ENCODE measurements around the gene ST3GAL3.

The ST3GAL3 gene

DNA sequence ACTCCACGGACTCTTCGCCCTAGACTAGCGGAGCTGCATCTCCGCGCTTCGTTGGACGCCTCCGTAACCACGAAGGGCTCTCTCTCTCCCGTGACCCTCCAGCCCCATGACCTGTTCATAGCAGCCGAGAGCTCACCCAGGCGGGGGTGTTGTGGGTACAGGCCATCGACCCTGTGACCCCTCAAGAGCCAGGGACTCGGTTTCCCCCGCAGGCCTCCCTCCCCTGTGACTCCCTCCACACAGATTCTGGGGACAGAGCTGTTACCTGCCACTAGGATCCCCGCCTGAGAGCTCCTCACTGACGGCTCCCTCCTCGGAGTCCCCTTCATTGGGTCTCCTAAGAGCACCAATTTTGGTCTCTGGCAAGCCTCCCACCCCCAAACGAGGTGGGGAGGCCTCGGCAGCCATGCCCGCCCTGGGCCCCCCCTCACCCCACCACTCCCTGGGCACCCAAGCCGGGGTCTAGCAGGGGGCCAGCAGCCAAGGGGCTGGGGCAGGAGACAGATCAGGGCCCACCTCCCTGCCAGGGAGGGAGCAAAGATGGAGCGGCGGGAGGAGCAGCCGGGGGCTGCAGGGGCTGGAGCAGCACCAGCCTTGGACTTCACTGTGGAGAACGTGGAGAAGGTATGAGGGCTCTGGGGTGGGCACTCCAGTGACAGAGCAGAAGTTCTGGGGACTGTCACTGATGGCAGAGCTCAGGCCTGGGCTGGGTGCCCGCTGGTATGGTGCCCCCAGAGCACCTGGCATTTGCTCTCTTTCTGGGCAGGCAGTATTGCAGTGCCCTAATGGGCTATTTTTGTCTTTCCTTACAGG, 239.9 kb downstream of the ST3GAL3 start:
- DNase-seq, result no peak

DNA sequence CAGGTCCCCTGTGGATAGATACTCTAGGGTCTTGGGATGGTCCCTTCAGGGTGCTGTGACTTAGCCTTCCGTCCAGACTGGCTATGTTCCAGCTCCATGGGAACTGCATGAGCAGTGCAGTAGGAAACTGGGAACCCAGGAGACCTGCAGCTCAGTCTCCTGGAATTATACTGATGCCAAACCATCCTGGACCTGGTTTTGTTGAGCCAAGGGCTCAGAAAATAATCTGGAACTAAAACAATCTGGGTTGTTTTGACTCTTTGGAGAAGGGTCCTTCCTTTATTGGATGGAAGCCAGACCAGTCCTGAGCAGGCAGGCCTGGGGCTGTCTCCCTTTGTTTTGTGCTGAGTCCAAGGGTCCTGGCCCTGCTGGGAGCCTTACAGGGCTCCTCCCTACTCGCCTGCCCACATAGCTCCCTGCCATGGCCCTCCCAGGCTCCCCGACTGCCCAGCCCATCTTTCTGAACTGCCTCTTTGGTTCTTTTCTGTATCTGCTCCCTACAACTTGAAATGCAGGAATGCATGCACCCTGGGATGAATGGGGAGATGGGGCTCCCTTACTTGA, 240.6 kb downstream of the ST3GAL3 start:
- DNase-seq, result no peak

DNA sequence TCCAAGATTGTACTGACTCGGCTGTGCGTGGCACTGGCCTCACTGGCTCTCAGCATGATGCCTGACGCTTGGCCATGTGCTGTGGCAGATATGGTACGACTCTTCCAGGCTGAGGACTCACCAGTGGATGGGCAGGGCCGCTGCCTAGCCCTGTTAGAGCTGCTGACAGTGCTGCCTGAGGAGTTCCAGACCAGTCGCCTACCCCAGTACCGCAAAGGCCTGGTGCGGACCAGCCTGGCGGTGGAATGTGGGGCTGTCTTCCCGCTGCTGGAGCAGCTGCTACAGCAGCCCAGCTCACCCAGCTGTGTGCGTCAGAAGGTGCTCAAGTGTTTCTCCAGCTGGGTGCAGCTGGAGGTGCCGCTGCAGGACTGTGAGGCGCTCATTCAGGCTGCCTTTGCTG, 242.3 kb downstream of the ST3GAL3 start:
- no peak for DNase-seq

DNA sequence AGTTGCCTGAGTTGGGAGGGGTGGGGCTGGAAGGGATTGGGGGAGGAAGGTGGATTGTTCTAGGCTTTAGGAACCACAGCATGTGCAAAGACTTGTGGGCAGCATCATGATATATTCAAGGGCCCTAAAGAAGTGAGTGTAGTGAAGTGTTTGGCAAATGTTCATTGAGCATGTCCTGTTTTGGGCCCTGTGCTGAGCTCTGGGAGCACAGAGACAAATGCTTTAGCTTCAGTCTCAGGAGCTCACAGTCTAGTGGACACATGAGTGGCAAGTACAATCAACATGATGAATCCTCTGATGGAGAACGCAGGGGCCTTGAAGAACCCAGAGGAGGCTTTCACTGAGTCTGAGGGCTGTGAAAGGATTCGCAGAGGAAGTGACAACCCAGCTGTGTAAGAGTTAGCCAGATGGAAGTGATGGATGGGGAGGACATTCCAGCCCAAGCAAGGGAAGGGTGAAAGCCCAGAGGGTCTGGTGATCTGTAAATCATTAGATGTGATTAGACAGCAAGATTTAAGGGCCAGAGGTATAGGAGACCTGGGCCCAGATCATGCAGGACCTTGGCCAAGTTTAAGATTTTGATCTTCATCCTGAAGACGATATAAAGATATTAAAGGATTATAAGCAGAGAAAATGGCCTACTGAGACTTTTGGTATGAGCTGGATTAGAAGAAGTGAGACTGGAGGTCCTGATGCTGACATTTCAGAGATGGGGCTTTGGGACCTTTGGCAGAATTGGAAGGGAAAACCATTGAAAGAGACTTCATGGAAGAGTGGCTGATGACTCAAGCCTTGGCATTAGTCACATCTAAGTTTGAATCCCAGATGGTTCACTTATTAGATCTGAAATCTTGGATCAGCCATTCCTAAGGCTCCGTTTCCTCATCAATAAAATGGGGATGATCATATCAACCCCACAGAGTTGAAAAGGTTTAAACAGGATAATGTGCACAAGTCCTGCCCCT, 244.0 kb downstream of the ST3GAL3 start:
- DNase-seq, result no peak

DNA sequence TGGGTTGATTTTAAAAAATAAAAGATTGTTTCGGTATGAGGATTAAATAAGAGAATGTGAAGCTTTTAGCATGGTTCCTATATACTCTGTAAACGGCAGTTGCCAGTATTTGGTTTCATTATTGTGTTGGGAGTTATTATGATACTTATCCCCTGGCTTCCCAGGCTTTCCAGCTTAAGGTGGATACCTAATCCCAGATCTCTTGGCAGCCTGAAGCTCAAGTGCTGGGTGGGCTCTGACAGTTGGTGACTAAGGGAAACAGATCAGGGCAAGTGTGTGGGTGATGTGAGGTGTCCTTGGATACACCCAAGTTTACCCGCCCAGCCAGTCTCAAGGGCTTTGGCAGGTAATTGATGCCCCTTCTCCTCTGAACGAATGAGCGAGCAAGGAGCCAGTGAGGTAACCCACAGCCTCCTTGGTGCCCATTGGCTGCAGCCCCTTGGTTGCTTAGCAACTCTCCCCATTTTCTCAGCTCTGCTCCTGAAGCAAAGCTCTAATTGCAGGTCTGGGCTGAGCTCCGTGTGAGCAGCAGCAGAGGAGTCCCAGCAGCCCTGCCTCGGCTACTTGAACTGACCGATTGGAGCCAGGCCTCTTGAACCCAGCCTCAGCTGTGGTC, 245.5 kb downstream of the ST3GAL3 start:
- peak; percentile 98 for DNase-seq

DNA sequence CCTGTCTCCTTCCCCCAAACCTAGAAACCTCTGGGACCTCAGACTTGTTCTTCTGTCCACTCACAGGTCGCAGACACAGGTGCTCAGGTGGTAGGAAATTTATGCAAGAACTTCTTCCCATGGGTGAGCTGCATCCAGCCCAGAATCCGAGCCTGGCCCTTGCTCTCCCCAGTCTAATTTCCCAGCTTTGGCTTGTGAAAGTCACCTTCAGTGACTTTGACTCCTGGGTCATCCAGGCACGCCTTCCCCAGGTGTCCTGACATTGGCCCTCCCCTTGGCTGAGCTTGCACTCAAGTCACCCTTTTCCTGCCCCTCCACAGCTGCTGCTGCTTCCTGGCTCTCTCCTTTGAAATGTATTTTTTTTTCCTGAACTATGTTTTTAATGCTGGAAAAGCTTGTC, 246.0 kb downstream of the ST3GAL3 start:
- DNase-seq, result peak; percentile 47

DNA sequence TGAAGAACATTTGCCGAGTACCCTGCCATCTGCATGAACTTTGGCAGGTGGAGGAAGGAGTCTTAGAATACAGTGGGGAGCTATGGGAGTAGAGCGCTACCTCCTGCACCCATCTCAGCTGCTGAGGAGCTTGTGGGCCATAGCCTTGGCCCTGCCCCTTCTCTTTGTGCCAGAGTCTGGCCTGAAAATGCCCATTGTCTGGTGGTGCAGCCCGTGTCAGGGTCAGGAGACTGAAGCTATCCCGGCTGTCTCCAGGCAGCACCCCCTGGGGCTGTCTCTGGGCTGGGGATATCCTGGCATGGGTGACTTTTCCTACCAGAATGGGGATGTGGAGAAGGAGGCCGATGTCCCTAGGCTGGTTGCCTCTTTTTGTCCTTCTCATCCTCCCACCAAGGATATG, 246.7 kb downstream of the ST3GAL3 start:
- DNase-seq, result no peak

DNA sequence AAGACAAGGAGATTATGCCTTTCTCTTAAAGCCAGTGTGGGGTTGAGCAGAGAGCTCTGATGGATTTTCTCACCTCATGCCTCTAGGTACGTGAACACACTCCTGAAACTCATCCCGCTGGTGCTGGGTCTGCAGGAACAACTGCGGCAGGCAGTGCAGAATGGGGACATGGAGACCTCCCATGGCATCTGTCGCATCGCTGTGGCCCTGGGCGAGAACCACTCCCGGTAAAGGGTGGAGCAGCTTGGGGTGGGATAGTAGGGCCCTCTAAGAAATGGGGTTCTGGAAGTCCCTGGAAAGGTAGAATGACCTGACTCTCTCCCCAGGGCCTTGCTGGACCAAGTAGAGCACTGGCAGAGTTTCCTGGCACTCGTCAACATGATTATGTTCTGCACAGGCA, 248.9 kb downstream of the ST3GAL3 start:
- DNase-seq, result no peak

DNA sequence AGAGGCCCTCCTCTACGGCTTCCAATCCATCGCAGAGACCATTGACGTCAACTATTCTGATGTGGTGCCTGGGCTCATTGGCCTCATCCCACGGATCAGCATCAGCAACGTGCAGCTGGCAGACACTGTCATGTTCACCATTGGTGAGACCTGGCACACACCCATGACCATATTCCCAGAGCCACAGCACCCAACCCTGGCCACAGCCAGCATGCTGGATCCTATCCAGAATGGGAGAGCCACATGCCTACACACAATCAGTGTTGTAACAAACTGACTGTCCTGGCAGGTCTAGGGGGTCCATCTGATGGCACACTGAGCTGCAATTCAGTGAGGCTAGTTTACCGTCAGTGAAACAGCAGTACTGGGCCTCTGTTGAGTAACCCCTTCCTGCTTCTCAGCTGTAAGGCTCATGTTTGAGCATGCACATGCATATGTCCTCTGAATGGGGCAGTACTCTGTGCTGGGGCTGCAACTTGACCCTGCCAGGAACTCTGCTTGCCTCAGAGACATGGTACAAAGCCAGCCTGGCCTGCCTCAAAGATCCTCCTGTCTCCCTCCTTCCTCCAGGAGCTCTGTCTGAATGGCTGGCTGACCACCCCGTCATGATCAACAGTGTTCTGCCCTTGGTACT, 250.2 kb downstream of the ST3GAL3 start:
- no peak for DNase-seq

DNA sequence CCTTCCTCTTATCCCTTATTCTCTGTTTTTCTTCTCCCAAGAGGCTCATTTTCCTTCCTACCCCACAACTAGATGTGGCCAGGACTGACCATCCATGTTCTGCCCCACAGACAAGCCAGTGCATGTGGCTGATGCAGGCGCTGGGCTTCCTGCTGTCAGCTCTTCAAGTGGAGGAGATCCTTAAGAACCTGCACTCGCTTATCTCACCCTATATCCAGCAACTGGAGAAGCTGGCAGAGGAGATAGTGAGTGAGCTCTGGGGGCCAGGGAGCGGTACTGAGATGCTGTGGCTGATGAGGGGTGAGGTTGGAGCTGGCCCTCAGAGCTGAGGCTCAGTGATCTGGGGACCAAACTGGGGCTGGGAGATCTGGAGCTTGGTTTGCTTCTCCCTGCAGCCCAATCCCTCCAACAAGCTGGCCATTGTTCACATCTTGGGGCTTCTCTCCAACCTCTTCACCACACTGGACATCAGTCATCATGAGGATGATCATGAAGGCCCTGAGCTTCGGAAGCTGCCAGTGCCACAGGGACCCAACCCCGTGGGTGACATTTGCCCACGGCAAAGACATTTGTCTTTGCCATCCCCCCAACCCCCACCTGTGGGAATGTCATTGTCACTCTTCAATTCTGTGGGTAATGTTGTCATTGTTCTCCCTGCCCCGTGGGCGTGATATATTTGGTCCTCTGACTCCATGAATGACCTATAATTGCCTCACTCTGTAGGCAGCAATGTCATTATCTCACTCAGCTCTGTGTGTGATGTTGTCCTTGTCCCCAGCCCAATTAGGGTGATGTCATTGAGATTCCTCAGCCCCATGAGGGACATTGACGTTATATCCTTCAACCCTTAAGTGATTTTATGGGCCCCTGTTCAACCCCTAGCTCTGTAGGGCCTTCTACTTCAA, 251.3 kb downstream of the ST3GAL3 start:
- no peak for DNase-seq

DNA sequence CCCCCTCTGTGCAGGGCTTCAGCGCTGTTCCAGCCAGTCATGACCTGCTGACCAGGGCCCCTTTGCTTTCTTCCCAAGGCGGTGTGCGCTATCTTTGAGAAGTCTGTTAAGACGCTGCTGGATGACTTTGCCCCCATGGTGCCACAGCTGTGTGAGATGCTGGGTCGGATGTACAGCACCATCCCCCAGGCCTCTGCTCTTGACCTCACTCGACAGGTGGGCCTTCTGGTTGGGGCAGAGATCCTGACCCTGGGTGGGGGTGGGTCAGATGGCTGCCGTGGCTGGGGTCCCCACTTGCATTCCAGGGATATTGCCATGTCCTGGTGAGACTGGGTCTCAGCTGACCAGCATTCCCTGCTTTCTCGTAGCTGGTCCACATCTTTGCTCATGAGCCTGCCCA, 253.5 kb downstream of the ST3GAL3 start:
- DNase-seq, result no peak

DNA sequence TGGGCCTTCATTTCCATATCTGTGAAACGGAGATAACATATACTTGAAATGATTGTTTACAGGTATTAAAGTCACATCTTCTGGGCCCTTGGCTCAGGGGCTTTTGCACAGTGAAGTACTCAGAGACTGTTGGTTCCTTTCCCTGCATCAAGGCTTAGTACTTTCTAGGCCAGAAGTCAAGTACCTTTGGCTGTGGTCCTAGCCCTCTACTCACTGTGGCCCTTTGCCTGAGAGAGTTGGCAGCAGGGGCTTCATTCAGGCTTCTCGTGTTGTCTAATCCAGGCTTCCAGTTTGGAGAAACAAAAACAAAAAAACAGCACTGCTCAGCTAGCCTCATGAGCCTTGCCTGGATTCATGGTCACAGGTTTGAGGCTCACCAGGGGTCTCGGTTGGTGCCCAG, 254.4 kb downstream of the ST3GAL3 start:
- DNase-seq, result no peak

DNA sequence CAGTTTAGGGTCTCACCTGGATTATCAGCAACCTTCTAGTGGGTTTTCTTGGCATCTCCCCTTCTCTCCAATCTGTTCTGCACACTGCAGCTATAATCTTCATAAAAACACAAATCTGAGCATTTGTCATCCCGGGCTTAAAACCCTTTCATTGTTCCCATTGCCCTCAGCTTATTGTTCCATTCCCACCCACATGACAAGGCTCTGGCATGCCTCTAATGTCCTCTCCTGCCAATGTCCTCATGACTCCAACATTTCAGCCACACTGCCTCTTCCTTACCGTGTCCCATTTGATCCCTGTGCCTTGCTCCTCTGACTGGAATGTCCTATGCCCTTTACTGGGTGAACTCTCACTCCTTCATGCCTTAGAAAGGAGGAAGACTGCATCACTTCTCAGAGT, 255.0 kb downstream of the ST3GAL3 start:
- no peak for DNase-seq

DNA sequence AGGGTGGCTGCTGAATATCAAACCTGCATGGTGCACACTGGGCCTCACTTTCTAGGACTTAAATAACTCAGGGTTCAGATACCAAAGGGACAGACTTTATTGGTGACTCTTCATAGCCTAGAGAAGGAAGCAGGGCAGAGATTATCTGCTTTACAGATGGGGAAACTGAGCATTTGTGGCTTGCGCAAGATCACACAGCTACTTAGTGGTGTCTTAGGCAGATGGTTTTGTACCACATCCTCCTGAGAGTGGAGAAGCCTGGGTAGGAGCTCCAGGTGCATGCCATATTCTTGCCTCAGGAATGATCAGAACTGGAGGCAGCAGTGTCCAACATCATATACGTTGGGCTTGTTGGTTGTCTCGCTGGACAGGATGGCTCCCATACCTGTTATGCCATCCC, 255.7 kb downstream of the ST3GAL3 start:
- no peak for DNase-seq

DNA sequence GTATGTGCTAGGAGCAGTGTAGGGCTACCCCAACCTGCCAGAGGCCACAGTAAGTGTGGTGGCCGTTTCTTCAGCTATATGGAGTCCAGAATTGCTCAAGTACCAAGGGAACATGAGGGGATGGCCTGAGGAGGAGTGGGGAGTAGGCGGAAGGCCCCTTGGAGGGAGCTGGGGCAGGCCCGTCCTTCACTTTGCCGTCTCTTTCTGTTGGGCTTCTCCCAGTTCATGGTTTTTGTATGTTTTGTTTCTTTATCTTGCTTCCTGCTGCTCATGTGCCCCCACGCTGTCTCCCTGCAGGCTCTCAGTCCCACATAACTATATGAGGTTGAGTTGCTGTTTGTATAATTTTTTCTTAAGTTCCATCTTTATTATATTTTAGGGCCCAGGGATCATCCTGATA, 256.6 kb downstream of the ST3GAL3 start:
- DNase-seq, result no peak

DNA sequence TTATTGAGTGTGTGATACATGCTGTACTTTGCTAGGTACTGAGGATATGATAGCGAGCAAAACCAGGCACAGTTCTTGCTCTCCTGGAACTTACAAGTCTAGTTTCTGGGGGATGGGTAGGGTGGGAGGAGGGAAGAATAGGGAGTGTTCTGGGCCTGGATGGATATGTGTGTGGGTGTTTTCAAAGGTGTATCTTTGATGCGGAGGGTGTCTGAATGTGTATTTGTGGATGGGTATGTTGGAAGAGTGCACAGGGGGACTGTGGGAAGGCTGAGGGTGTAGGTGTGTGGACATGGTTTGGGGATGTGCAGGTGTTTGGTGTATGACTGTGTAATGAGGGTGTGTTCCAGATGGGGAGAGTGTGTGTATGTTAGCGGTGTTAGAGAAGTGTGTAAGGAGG, 258.0 kb downstream of the ST3GAL3 start:
- DNase-seq, result no peak

DNA sequence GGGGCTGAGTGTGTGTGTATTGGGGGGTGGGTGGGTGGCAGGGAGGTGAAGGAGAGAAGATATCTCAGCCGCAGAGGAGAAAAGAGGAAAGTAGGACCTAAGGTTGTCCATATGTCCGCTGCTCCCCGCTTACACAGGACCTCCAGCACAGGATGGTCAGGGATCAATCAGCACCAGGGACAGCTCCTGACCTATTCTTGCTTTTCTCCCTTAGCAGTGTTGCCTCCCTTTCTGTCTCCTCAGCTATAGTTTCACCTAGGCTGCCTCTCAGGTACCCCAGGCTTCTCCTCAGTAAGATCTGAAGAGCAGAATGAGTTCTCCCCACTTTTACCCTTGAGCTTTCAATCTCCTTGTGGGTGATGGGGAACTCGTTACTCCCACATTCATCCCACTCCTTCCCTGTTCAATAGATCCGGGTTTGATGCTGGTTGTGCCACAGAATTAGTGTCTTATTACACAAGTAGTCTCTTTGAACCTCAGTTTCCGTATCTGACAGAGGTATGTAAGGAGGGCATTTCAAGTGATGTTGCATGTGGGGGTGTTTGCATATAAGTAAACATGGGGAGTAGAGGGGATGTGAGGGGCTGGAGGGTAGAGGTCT, 261.1 kb downstream of the ST3GAL3 start:
- no peak for DNase-seq

DNA sequence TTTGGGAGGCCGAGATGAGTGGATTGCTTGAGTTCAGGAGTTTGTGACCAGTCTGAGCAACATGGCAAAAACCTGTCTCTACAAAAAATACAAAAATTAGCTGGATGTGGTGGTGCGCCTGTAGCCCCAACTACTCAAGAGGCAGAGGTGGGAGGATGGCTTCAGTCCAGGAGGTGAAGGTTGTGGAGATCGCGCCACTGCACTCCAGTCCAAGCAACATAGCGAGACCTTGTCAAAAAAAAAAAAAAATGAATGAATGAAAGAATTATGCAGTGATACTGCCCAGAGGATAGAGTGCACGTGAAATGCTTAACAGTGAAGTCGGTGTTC, 262.0 kb downstream of the ST3GAL3 start:
- DNase-seq, result no peak

DNA sequence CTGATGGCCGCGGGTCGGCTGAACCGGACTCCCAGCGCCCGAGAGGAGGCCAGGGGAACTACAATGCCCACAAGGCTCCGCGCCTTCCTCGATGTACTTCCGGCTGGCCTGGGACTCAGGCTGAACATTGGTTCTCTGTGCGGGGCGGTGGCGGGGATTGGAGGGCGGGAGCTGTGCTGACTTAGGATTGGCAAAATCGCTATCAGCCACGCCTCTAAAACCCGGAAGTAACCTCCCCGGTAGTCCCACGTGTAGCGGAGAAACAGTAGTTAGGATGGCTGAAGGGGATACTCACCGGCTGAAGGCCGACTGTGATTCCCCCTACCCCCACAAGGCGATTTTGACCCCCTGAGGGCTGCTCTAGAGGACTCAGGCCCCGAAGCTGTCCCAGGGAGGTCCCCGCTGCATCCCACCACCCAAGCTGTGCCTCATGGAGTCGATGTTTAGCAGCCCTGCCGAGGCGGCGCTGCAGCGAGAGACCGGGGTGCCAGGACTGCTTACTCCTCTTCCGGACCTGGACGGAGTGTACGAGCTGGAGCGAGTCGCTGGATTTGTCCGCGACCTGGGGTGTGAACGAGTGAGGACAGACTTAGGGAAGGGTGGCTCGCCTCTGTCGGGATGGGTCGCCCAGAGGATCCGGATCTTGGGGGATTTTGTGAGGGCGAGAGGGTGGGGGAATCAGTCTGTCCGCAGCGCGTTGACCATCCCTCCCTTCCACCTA, 262.6 kb downstream of the ST3GAL3 start, which contains the start of gene DPH2:
Gene DPH2 (plus strand): TSS at position 265 of the 721 bp plus-strand sequence. CDS start 166 bp downstream, at position 431.
- DNase-seq, result peak; percentile 96

DNA sequence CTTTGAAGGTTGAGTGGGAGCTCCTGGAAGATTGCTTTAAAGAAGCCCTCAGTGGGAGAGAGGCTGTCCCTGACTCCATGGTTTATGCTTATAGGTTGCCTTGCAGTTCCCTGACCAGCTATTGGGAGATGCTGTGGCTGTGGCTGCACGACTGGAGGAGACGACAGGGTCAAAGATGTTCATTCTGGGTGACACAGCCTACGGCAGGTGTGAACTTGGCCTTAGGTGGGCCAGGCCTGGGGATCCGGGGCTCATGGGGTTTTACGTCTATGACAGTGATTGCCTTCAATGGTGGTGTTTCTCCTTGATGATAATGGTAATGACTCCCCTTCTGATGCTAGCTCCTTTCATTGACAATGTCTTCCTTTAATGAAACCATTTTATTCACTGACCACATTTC, 263.2 kb downstream of the ST3GAL3 start:
- DNase-seq, result no peak

DNA sequence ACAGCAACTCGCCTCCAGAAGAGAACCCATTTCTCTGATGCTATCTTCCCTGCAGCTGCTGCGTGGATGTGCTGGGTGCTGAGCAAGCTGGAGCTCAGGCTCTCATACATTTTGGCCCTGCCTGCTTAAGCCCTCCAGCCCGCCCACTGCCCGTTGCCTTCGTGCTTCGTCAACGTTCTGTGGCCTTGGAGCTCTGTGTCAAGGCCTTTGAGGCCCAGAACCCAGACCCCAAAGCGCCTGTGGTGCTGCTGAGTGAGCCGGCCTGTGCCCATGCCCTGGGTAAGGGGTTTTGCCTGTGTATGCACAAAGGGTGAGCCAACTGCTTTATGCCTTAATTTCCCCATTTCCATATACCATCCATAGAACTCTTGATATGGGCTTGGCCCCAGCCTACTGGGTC, 263.6 kb downstream of the ST3GAL3 start:
- no peak for DNase-seq

Data from NCI-H2171 (cell line).